Colonic mucosa (tissue), 4 donors: ENCODE data around the gene THSD4. TPM values are rescaled to one million over a fixed set of nuclear protein-coding genes. Genes with fewer than 3 reads are reported as not detected.

Source experiments
- DNase-seq: peaks from one replicate; pipeline ENCODE4 v3.0.0-alpha.2; 2020
- H3K27ac ChIP-seq: fragments of 200-600 bp; one replicate; pipeline ENCODE4 v1.8.0; 2021
- H3K27me3 ChIP-seq: fragments of 200-600 bp; one replicate; pipeline ENCODE4 v1.8.0; 2021
- H3K36me3 ChIP-seq: fragments of 200-600 bp; one replicate; pipeline ENCODE4 v1.8.0; 2021
- H3K4me1 ChIP-seq: fragments of 200-600 bp; one replicate; pipeline ENCODE4 v1.8.0; 2021; ENCODE audit warnings: mild to moderate bottlenecking
- H3K4me3 ChIP-seq: fragments of 200-600 bp; one replicate; pipeline ENCODE4 v1.8.0; 2021
- H3K9ac ChIP-seq, 2 donors: one replicate each; pipeline ENCODE4 v1.7.0; 2013; ENCODE audit warnings: control low read depth in 2 of 2, low read depth in 2 of 2, low read length in 2 of 2
- H3K9me3 ChIP-seq: fragments of 200-600 bp; one replicate; pipeline ENCODE4 v1.8.0; 2021
- CTCF ChIP-seq: fragments of 200-600 bp; IDR thresholded peaks from one replicate; pipeline ENCODE4 v1.8.0; 2022; ENCODE audit warnings: antibody characterized with exemption, mild to moderate bottlenecking
- intact Hi-C: fragments of 100-400 bp; cut with DNase I; formaldehyde crosslinking; loops from one replicate; pipeline ENCODE4 v1.14.1; 2022
- total RNA-seq, 2 donors: library from RNA; stranded (reverse); fragmentation: NEBNext Ultra II Directional in 1 of 2; extraction: Animal tissue kit (Norgen Biotek cat#: 25700) in 1 of 2; gene quantifications; one replicate each; pipeline ENCODE4 v1.2.1, GENCODE V29; 2021
- donor health status: healthy.
- donor health status: DM: no; HTN: no; CAD: no.
- donor health status: DM: no; HTN: no; CAD: no.

The THSD4 gene
- total RNA-seq, 2 donors from 2014 or later, result 18.8 to 23.5 TPM

- Histone ChIP-seq H3K9ac (no peak overlapping the region), H3K4me3 (no peak overlapping the region), H3K4me1 (peaks cover 4% of the 10 kb centered on the region), H3K27ac (no peak overlapping the region), H3K36me3 (no peaks in the 10 kb centered on the region), H3K27me3 (no peaks in the 10 kb centered on the region), H3K9me3 (no peaks in the 10 kb centered on the region)
- no peak for TF ChIP-seq CTCF
- DNase-seq, result peak; percentile 37
- intact Hi-C loops, result no loop called here
Observed at GRCh38 chr15:71091601-71092000, 23.7 kb upstream of the THSD4 start.

GRCh38 chr15:71092056-71092600, 23.1 kb upstream of the THSD4 start:
- Histone ChIP-seq H3K4me1 (peaks cover 4% of the 10 kb centered on the region), H3K36me3 (no peaks in the 10 kb centered on the region), H3K27me3 (no peaks in the 10 kb centered on the region), H3K9ac (no peak overlapping the region), H3K27ac (no peak overlapping the region), H3K9me3 (no peaks in the 10 kb centered on the region), H3K4me3 (no peak overlapping the region)
- TF ChIP-seq CTCF, result no peak
- no peak for DNase-seq
- intact Hi-C loops, result no loop called here

- no peak for TF ChIP-seq CTCF
- H3K27ac ChIP-seq, result peak overlapping the region; percentile 53
Observed at GRCh38 chr15:71093054-71094024, 21.9 kb upstream of the THSD4 start.

GRCh38 chr15:71094137-71094536, 21.1 kb upstream of the THSD4 start:
- Histone ChIP-seq H3K4me1 (peaks cover 4% of the 10 kb centered on the region), H3K4me3 (no peak overlapping the region), H3K9me3 (no peaks in the 10 kb centered on the region), H3K27ac (no peak overlapping the region), H3K36me3 (no peaks in the 10 kb centered on the region), H3K27me3 (no peaks in the 10 kb centered on the region), H3K9ac (no peak overlapping the region)
- no peak for TF ChIP-seq CTCF
- peak; percentile 10 for DNase-seq
- intact Hi-C loops, result no loop called here

More at GRCh38 chr15:71093054-71094024, 21.9 kb upstream of the THSD4 start:
- intact Hi-C loops, result no loop called here
- Histone ChIP-seq H3K27me3 (no peaks in the 10 kb centered on the region), H3K36me3 (no peaks in the 10 kb centered on the region), H3K9me3 (no peaks in the 10 kb centered on the region), H3K4me3 (no peak overlapping the region), H3K4me1 (peaks cover 4% of the 10 kb centered on the region), H3K9ac (peak overlapping the region in 1 of 2 donors; percentile 29)
- peak; percentile 79 for DNase-seq

- H3K27ac ChIP-seq, result no peak overlapping the region
- peaks cover 4% of the 10 kb centered on the region for H3K4me1 ChIP-seq
- no peak overlapping the region for H3K9ac ChIP-seq
- TF ChIP-seq CTCF, result no peak
- peak; percentile 20 for DNase-seq
- intact Hi-C loops, result no loop called here
- H3K9me3 ChIP-seq, result no peaks in the 10 kb centered on the region
- H3K36me3 ChIP-seq, result no peaks in the 10 kb centered on the region
- no peaks in the 10 kb centered on the region for H3K27me3 ChIP-seq
- H3K4me3 ChIP-seq, result no peak overlapping the region
Observed at GRCh38 chr15:71096676-71097075, 18.6 kb upstream of the THSD4 start.
